DOHH2 (cell line): ENCODE data around the gene LINGO3.

Source experiments
- EZH2phosphoT487 ChIP-seq: fragments of 200-600 bp; sonication (generic); IDR thresholded peaks from 2 replicates; pipeline ENCODE4 v1.6.1; 2017; ENCODE audit warnings: borderline replicate concordance, mild to moderate bottlenecking, antibody characterized with exemption, low read length, moderate library complexity, mixed read lengths
- TF ChIP-seq, protein P1 (sequence below): fragments of 200-600 bp; sonication (generic); IDR thresholded peaks from one replicate; pipeline ENCODE4 v1.5.1; 2014; ENCODE audit warnings: antibody characterized with exemption, mild to moderate bottlenecking, low read depth, low read length; ENCODE audit not compliant: poor library complexity, severe bottlenecking

DNA sequence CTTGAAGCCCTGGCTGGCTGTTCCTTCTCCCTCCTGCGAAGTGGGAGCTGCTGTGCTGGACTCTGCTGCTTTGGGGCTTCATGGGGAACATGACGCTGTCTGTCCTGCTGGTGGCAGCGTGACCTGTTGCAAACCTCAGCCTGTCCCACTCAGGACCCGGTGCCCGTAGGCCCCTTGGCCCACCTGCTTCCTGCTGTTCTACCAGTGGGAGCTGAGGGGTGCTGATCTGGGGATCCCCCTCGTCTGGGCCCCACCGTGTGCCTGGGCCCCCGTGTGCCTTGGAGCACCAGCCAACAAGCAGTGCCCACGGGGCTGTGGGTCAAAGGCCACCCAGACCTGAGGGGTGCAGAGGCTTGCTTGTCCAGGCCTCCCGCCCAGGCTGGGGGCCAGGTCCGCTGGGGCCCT lies 25.9 kb upstream of the LINGO3 start:
- TF ChIP-seq EZH2phosphoT487 = no peak
- TF ChIP-seq, protein P1, sequence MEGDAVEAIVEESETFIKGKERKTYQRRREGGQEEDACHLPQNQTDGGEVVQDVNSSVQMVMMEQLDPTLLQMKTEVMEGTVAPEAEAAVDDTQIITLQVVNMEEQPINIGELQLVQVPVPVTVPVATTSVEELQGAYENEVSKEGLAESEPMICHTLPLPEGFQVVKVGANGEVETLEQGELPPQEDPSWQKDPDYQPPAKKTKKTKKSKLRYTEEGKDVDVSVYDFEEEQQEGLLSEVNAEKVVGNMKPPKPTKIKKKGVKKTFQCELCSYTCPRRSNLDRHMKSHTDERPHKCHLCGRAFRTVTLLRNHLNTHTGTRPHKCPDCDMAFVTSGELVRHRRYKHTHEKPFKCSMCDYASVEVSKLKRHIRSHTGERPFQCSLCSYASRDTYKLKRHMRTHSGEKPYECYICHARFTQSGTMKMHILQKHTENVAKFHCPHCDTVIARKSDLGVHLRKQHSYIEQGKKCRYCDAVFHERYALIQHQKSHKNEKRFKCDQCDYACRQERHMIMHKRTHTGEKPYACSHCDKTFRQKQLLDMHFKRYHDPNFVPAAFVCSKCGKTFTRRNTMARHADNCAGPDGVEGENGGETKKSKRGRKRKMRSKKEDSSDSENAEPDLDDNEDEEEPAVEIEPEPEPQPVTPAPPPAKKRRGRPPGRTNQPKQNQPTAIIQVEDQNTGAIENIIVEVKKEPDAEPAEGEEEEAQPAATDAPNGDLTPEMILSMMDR = peak; percentile 13
